SH-SY5Y (cell line): ENCODE measurements around the gene UNC79.

Experiments used
- GATA2 ChIP-seq: IDR thresholded peaks from 2 replicates; pipeline ENCODE4 v1.6.1; 2011; ENCODE audit warnings: mild to moderate bottlenecking, low read depth, low read length
- GATA3 ChIP-seq: IDR thresholded peaks from 2 replicates; pipeline ENCODE4 v1.6.1; 2011; ENCODE audit warnings: low read depth, mild to moderate bottlenecking, low read length, moderate library complexity

- no peak for TF ChIP-seq GATA2
- TF ChIP-seq GATA3: no peak
Observed at GRCh38 chr14:93456356-93456755, 25.6 kb downstream of the UNC79 start.
